Endodermal cell (in vitro differentiated cells): ENCODE measurements around the gene KRTAP5-3. TPM values are rescaled to one million over a fixed set of nuclear protein-coding genes. Genes with fewer than 3 reads are reported as not detected.
"Not testable (repeated sequence)": the region's sequence is repeated elsewhere in the genome, so short reads cannot be mapped to it uniquely, and the experiment has no call there.

ENCODE experiments used
- DNase-seq: peaks from one replicate; pipeline ENCODE4 v3.0.0-alpha.2; 2017
- H3K27ac ChIP-seq: 2 replicates; pipeline ENCODE4 v1.5.1; 2013; ENCODE audit warnings: mild to moderate bottlenecking, low read depth, low read length, moderate library complexity
- H3K27me3 ChIP-seq: 2 replicates; pipeline ENCODE4 v1.6.1; 2013; ENCODE audit warnings: mild to moderate bottlenecking, low read length, moderate library complexity; ENCODE audit not compliant: insufficient read depth, control insufficient read depth, poor library complexity, severe bottlenecking
- H3K36me3 ChIP-seq: 2 replicates; pipeline ENCODE4 v1.7.0; 2013; ENCODE audit warnings: mild to moderate bottlenecking, low read length, moderate library complexity; ENCODE audit not compliant: control insufficient read depth, insufficient read depth
- H3K4me1 ChIP-seq: one replicate; pipeline ENCODE4 v1.7.0; 2013; ENCODE audit warnings: low read length; ENCODE audit not compliant: control insufficient read depth, insufficient read depth
- H3K4me3 ChIP-seq: 2 replicates; pipeline ENCODE4 v1.5.1; 2013; ENCODE audit warnings: mild to moderate bottlenecking, low read length, moderate library complexity
- H3K9ac ChIP-seq: 2 replicates; pipeline ENCODE4 v1.6.1; 2013; ENCODE audit warnings: mild to moderate bottlenecking, low read length, moderate library complexity; ENCODE audit not compliant: poor library complexity, severe bottlenecking; ENCODE audit errors: extremely low read depth
- H3K9me3 ChIP-seq: 2 replicates; pipeline ENCODE4 v1.6.1; 2013; ENCODE audit warnings: mild to moderate bottlenecking, low read length, moderate library complexity; ENCODE audit not compliant: control insufficient read depth
- H3K27ac Mint-ChIP-seq: 2 replicates; pipeline ENCODE4 v1.8.0; 2020; ENCODE audit warnings: mixed read lengths
- H3K27me3 Mint-ChIP-seq: 2 replicates; pipeline ENCODE4 v1.8.0; 2021; ENCODE audit warnings: mild to moderate bottlenecking, mixed read lengths; ENCODE audit not compliant: insufficient read depth
- H3K36me3 Mint-ChIP-seq: 2 replicates; pipeline ENCODE4 v1.8.0; 2020; ENCODE audit warnings: low read depth, mixed read lengths
- H3K4me1 Mint-ChIP-seq: 2 replicates; pipeline ENCODE4 v1.8.0; 2020; ENCODE audit warnings: mixed read lengths
- H3K4me3 Mint-ChIP-seq: 2 replicates; pipeline ENCODE4 v1.8.0; 2020; ENCODE audit warnings: mild to moderate bottlenecking, moderate library complexity, mixed read lengths
- H3K9me3 Mint-ChIP-seq: 2 replicates; pipeline ENCODE4 v1.8.0; 2020; ENCODE audit warnings: mild to moderate bottlenecking, mixed read lengths
- WGBS, 2 experiments: methylation state at CpG; one replicate each; pipeline versions ENCODE4 v1.1.5 to v1.1.7; 2013; ENCODE audit warnings: missing lambda C conversion rate in 2 of 2, mixed read lengths in 1 of 2; ENCODE audit not compliant: insufficient coverage in 1 of 2, insufficient read length in 1 of 2; 5-methylcytosine and 5-hydroxymethylcytosine counted together
- total RNA-seq, 2 donors: library from RNA; stranded (reverse); fragmentation: NEBNext Ultra II Directional in 1 of 2; extraction: Animal tissue kit (Norgen Biotek cat#: 25700) in 1 of 2; gene quantifications; 2 replicates in 1 of 2; 3 replicates in 1 of 2; pipeline ENCODE4 v1.2.1, GENCODE V29; 2021
- TF ChIP-seq, protein P1 (sequence below): fragments of 200-600 bp; sonication (generic); conservative IDR thresholded peaks from 2 replicates; pipeline ENCODE4 v1.5.0; 2021; ENCODE audit warnings: antibody characterized with exemption, mild to moderate bottlenecking

Gene KRTAP5-3
- total RNA-seq, 2 donors from 2014 or later = not detected

- H3K9me3 ChIP-seq = no peaks in the 10 kb centered on the region
Measured at GRCh38 chr11:1600626-1601025, 7.6 kb downstream of the KRTAP5-3 start.

GRCh38 chr11:1598816-1599215 lies 9.4 kb downstream of the KRTAP5-3 start:
- H3K4me3 Mint-ChIP-seq = no peak overlapping the region
- peaks cover 36% of the 10 kb centered on the region for H3K27me3 Mint-ChIP-seq
- Histone ChIP-seq H3K4me3 (no peak overlapping the region), H3K36me3 (no peaks in the 10 kb centered on the region), H3K9me3 (no peaks in the 10 kb centered on the region), H3K4me1 (no peaks in the 10 kb centered on the region), H3K27ac (no peak overlapping the region), H3K9ac (no peak overlapping the region), H3K27me3 (no peaks in the 10 kb centered on the region)
- H3K27ac Mint-ChIP-seq = no peak overlapping the region
- no peak for DNase-seq
- peaks cover 16% of the 10 kb centered on the region for H3K9me3 Mint-ChIP-seq
- TF ChIP-seq, protein P1, sequence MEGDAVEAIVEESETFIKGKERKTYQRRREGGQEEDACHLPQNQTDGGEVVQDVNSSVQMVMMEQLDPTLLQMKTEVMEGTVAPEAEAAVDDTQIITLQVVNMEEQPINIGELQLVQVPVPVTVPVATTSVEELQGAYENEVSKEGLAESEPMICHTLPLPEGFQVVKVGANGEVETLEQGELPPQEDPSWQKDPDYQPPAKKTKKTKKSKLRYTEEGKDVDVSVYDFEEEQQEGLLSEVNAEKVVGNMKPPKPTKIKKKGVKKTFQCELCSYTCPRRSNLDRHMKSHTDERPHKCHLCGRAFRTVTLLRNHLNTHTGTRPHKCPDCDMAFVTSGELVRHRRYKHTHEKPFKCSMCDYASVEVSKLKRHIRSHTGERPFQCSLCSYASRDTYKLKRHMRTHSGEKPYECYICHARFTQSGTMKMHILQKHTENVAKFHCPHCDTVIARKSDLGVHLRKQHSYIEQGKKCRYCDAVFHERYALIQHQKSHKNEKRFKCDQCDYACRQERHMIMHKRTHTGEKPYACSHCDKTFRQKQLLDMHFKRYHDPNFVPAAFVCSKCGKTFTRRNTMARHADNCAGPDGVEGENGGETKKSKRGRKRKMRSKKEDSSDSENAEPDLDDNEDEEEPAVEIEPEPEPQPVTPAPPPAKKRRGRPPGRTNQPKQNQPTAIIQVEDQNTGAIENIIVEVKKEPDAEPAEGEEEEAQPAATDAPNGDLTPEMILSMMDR = no peak
- peaks cover 9% of the 10 kb centered on the region for H3K4me1 Mint-ChIP-seq
- peaks cover 2% of the 10 kb centered on the region for H3K36me3 Mint-ChIP-seq
- WGBS, 2 experiments = 60 to 91% methylated on average over 1 to 6 of the region's 6 CpGs

More at GRCh38 chr11:1600626-1601025, 7.6 kb downstream of the KRTAP5-3 start:
- no peak overlapping the region for H3K27ac ChIP-seq
- no peak overlapping the region for H3K9ac ChIP-seq
- H3K4me1 Mint-ChIP-seq = peaks cover 9% of the 10 kb centered on the region
- H3K4me1 ChIP-seq = no peaks in the 10 kb centered on the region
- TF ChIP-seq, protein P1 = no peak
- peaks cover 2% of the 10 kb centered on the region for H3K36me3 Mint-ChIP-seq
- WGBS, 2 experiments = 66 to 90% methylated on average over 3 to 4 of the region's 5 CpGs
- H3K4me3 Mint-ChIP-seq = no peak overlapping the region
- DNase-seq = no peak
- H3K36me3 ChIP-seq = no peaks in the 10 kb centered on the region
- H3K27me3 Mint-ChIP-seq = peaks cover 34% of the 10 kb centered on the region
- H3K4me3 ChIP-seq = no peak overlapping the region
- H3K27ac Mint-ChIP-seq = no peak overlapping the region
- H3K9me3 Mint-ChIP-seq = peaks cover 16% of the 10 kb centered on the region
- no peaks in the 10 kb centered on the region for H3K27me3 ChIP-seq

DNA sequence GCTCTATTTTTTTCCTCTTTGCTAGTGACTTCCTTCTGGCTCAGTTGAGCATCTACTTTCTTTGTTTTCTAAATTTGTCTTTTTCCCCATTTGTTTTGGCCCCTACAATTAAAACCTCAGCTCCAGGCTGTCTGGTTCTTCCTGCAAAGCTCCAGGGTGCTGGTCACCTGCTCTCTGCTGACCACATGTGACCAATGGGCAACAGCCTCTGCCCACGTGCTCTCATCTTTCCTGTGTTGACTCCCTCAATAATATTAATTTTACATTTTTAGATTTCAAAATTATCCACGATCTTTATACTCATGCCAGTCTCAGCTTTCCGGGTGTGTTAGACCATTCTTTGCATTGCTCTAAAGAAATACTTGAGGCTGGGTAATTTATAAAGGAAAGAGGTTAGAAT lies 9.9 kb downstream of the KRTAP5-3 start:
- not testable (repeated sequence) for H3K27ac Mint-ChIP-seq, H3K36me3 ChIP-seq, H3K9me3 ChIP-seq, H3K4me3 ChIP-seq, DNase-seq, H3K4me1 ChIP-seq, H3K9ac ChIP-seq, H3K4me1 Mint-ChIP-seq, H3K36me3 Mint-ChIP-seq, H3K27me3 ChIP-seq, H3K4me3 Mint-ChIP-seq, H3K27ac ChIP-seq
- WGBS, 2 experiments = 91 to 100% methylated on average over 1 to 3 of the region's 3 CpGs
- Mint-ChIP-seq H3K9me3 (peaks cover 16% of the 10 kb centered on the region), H3K27me3 (peaks cover 36% of the 10 kb centered on the region)

GRCh38 chr11:1597994-1598380 lies 10.3 kb downstream of the KRTAP5-3 start, which contains the start of gene KRTAP5-2:
Gene KRTAP5-2, minus strand, starts transcription at chr11:1598294. Its CDS starts 44 bp downstream, at chr11:1598250.
- H3K36me3 Mint-ChIP-seq = peaks cover 2% of the 10 kb centered on the region
- 100% methylated on average over 1 of the region's 4 CpGs; no CpG with 5 or more reads in 1 of the 2 experiments for WGBS, 2 experiments
- H3K36me3 ChIP-seq = no peaks in the 10 kb centered on the region
- H3K9me3 ChIP-seq = no peaks in the 10 kb centered on the region
- peaks cover 39% of the 10 kb centered on the region for H3K27me3 Mint-ChIP-seq
- TF ChIP-seq, protein P1 = no peak
- H3K4me1 Mint-ChIP-seq = peaks cover 9% of the 10 kb centered on the region
- H3K27me3 ChIP-seq = no peaks in the 10 kb centered on the region
- no peak within 1 kb of the TSS for H3K27ac ChIP-seq
- no peak within 1 kb of the TSS for H3K4me3 Mint-ChIP-seq
- DNase-seq = no peak
- H3K4me3 ChIP-seq = no peak within 1 kb of the TSS
- no peak within 1 kb of the TSS for H3K9ac ChIP-seq
- no peak within 1 kb of the TSS for H3K27ac Mint-ChIP-seq
- H3K4me1 ChIP-seq = no peaks in the 10 kb centered on the region
- peaks cover 16% of the 10 kb centered on the region for H3K9me3 Mint-ChIP-seq
